GM06990 (cell line): ENCODE results near the gene C1S.
"Not testable (repeated sequence)": the region's sequence is repeated elsewhere in the genome, so short reads cannot be mapped to it uniquely, and the experiment has no call there.

Source experiments
- DNase-seq: peaks from one replicate; pipeline ENCODE4 v3.0.0-alpha.2; 2011; ENCODE audit not compliant: insufficient read length; ENCODE audit errors: extremely low read depth
- H3K27me3 ChIP-seq: replicated peaks from 2 replicates; pipeline ENCODE4 v1.6.0; 2011; ENCODE audit warnings: low read length; ENCODE audit not compliant: control insufficient read depth, insufficient read depth
- H3K36me3 ChIP-seq: 2 replicates; pipeline ENCODE4 v1.5.1; 2011; ENCODE audit warnings: low read length; ENCODE audit not compliant: control insufficient read depth, insufficient read depth
- H3K4me3 ChIP-seq: replicated peaks from 2 replicates; pipeline ENCODE4 v1.5.1; 2011; ENCODE audit warnings: low read depth, mild to moderate bottlenecking, control low read depth, low read length
- TF ChIP-seq, protein P1 (sequence below): IDR thresholded peaks from 2 replicates; pipeline ENCODE4 v1.5.1; 2011; ENCODE audit warnings: low read length, control low read depth, mild to moderate bottlenecking, inconsistent platforms; ENCODE audit not compliant: insufficient read depth, poor library complexity, severe bottlenecking

Gene C1S

DNA sequence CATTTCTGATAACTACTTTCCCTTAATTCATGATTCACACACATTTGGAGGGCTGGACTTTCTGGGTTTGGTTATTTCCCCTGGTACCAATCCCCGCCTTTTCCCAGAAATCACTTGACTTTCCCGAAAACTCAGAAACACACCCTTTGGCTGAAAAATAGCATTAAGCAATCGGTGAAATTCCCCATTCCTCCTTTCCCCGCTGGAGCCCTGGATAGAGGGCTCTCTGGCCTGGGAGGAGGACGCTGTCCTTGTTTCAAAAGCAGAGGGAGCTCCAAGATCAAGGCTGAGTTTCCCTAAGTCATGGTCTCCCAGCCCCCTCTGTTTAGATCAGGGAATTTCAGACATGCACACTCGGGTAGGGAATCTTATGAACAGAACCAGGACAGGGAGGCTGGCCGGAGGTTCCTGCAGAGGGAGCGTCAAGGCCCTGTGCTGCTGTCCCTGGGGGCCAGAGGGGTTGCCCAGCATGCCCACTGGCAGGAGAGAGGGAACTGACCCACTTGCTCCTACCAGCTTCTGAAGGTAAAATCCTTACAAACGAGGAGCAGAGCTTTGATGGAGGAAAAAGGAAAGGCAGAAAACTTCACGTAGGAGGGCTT is at the start of gene C1S:
Gene C1S (plus strand): TSS at position 366 of the 602 bp plus-strand sequence. CDS start 1,195 bp downstream, outside the sequence.
- no peak for DNase-seq
- Histone ChIP-seq H3K36me3 (no peaks in the 10 kb centered on the region), H3K4me3 (no peak within 1 kb of the TSS), H3K27me3 (no peaks in the 10 kb centered on the region)
- TF ChIP-seq, protein P1, sequence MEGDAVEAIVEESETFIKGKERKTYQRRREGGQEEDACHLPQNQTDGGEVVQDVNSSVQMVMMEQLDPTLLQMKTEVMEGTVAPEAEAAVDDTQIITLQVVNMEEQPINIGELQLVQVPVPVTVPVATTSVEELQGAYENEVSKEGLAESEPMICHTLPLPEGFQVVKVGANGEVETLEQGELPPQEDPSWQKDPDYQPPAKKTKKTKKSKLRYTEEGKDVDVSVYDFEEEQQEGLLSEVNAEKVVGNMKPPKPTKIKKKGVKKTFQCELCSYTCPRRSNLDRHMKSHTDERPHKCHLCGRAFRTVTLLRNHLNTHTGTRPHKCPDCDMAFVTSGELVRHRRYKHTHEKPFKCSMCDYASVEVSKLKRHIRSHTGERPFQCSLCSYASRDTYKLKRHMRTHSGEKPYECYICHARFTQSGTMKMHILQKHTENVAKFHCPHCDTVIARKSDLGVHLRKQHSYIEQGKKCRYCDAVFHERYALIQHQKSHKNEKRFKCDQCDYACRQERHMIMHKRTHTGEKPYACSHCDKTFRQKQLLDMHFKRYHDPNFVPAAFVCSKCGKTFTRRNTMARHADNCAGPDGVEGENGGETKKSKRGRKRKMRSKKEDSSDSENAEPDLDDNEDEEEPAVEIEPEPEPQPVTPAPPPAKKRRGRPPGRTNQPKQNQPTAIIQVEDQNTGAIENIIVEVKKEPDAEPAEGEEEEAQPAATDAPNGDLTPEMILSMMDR: no peak

DNA sequence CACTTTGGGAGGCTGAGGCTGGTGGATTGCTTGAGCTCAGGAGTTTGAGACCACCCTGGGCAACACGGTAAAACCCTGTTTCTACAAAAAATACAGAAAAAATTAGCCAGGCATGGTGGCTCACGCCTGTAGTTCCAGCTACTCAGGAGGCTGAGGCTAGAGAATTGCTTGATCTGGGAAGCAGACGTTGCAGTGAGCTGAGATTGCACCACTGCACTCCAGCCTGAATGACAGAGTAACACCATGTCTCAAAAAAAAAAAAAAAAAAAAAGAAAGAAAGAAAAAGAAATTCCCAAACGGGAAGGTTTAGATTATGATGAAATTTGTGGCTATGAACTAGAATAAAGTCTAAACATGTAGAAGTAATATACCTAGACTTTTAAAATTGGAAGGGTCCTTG is 49.1 kb upstream of the C1S start:
- H3K4me3 ChIP-seq, H3K27me3 ChIP-seq, H3K36me3 ChIP-seq, DNase-seq: not testable (repeated sequence)

DNA sequence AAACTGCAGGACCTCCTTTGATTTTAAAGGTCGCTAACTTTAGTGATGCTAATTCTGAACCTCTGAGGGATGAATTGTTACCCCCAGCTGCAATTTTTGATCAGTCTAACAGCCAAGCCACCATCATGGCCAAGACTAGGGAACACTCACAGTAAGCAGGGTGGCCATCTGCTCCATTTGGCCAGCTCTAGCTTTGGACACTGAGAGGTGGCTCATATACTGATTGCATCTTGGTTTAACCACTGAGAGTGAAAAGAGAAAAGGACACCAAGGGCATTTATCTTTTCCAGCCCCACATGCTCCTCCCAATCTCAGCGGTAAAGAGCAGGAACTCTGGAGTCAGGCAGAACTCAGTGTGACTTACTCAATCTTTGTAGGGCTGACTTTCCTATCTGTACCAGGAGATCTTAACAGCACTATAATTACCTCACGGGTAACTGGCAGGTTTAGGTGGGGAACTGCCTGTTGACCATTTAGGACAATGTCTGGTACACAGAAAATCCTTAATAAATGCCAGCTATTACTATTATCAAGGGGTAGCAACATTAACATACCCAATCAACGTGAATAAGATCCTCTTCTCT is 48.4 kb upstream of the C1S start:
- TF ChIP-seq, protein P1: no peak
- H3K36me3 ChIP-seq: peaks cover 5% of the 10 kb centered on the region

DNA sequence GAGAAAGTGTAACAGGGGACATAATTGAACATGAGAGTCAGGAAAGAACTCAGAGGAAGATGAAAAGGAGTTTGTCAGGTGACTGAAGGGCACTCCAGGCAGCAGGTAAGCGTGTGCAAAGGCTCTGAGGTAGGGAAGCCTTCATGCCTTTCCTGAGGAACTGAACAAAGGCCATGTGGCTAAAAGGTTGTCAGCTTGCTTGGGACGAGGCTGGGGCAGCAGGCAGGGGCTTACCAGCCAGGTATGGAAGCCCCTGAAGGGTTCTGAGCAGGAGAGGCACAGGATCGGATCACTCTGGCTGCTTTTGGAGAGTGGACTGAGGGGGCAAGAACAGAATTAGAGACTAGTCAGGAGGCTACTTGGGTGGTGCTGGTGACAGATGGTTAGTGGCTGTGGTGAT is 47.4 kb upstream of the C1S start:
- H3K4me3 ChIP-seq: no peak overlapping the region
- peaks cover 5% of the 10 kb centered on the region for H3K36me3 ChIP-seq
- TF ChIP-seq, protein P1: no peak
- no peaks in the 10 kb centered on the region for H3K27me3 ChIP-seq
- DNase-seq: no peak

More for the DNA sequence above, 48.4 kb upstream of the C1S start:
- DNase-seq: no peak
- H3K27me3 ChIP-seq: no peaks in the 10 kb centered on the region
- no peak overlapping the region for H3K4me3 ChIP-seq

DNA sequence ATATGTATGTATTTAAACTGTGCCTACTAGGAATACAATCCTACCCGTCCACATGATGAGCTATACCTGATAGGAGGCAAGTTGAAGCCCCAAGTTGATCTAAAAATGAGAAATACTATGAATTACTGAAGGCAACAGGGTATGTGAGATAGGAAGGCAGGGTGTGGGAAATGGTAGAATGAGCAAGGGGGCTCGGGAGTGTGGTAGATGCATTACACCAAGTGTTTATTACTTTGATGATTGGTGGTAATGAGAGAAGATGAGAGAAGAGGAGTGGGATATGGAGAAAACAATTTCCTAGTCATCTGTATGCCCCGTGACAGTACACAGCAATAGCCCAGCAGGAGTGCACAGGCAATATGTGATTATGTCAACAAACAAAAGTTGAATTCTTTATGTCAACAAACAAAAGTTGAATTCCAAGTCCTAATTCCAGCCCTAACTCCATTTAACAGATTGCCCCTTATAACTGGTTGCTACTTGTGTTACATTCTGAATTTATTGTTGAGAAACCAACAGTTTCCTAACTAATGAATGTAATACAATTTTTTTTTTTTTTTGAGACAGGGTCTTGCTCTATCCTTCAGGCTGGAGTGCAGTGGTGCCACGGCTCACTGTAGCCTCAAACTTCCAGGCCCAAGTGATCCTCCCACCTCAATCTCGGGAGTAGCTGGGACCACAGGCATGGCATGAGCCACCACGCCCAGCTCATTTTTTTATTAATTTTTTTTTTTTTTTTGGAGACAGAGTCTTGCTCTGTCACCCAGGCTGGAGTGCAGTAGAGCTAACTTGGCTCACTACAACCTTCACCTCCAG is 44.8 kb upstream of the C1S start:
- DNase-seq: no peak
- TF ChIP-seq, protein P1: no peak
- Histone ChIP-seq H3K27me3 (no peaks in the 10 kb centered on the region), H3K4me3 (no peak overlapping the region), H3K36me3 (peaks cover 4% of the 10 kb centered on the region; the same call in 1 of the 2 replicates)

DNA sequence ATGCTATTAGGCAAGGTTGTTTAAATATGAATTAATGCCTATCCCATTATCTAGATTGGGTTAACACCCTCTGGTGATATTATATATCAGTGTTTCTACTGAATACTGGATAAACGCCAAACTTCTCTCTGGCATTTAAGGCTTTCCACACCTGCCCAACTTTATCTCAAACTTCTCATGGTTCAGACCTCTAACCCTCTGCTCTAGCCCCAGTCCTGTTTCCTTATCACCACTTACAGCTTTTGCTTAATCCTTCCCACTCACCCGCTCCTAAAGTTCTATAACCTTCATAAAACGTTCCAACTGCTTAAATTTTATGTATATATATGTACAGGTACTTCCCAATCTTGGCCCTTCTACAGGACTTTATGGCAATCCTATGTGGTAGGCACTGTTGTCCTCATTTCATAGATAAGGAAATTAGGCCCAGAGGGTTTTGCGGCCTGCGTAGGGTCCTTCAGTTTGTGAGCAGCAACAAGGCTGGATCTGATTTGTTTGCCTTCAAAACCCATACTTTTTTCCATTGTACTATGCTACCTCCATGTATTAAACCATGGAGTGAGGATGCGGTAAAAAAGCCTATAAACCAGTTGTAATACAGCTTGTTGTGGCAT is 43.5 kb upstream of the C1S start:
- Histone ChIP-seq H3K4me3 (peak overlapping the region; percentile 91), H3K36me3 (peaks cover 3% of the 10 kb centered on the region; the same call in 1 of the 2 replicates), H3K27me3 (no peaks in the 10 kb centered on the region)
- TF ChIP-seq, protein P1: no peak
- no peak for DNase-seq
